Naive thymus-derived CD4-positive, alpha-beta T cell (primary cell): Measurements from ENCODE around the gene CPT1A. TPM values are rescaled to one million over a fixed set of nuclear protein-coding genes. Genes with fewer than 3 reads are reported as not detected.
A peak's percentile ranks its signal among the peaks of the same experiment; 100 is the strongest.

ENCODE experiments used
- ATAC-seq: fragments of 150-1000 bp; cut with Tn5 transposase; 2 replicates; pipeline ENCODE4 v1.10.0; 2021; ENCODE audit warnings: mild to moderate bottlenecking, moderate library complexity
- CTCF ChIA-PET: fragments of 350-600 bp; sonication (Branson Sonifier 250); formaldehyde crosslinking; loops from one replicate; lab custom pipeline; 2021; ENCODE audit warnings: antibody characterized with exemption; lab: Charles Lee
- POLR2A ChIA-PET: fragments of 350-600 bp; sonication (Branson Sonifier 250); formaldehyde crosslinking; loops from one replicate; lab custom pipeline; 2021; ENCODE audit warnings: antibody characterized with exemption, inconsistent platforms; lab: Charles Lee
- DNase-seq, 9 donors: peaks; one replicate each; pipeline versions ENCODE4 v3.0.0 to v3.0.0-alpha.2; 2020 to 2022; ENCODE audit warnings: mixed read lengths in 1 of 9
- H3K27ac ChIP-seq: one replicate; pipeline ENCODE4 v1.7.0; 2013; ENCODE audit warnings: mild to moderate bottlenecking, low read depth, low read length, moderate library complexity
- H3K27me3 ChIP-seq, 2 donors: one replicate each; pipeline ENCODE4 v1.7.0; 2013; ENCODE audit warnings: low read length in 2 of 2, mild to moderate bottlenecking in 2 of 2, moderate library complexity in 2 of 2; ENCODE audit not compliant: control insufficient read depth in 2 of 2, insufficient read depth in 2 of 2
- H3K36me3 ChIP-seq, 3 experiments: 1 replicate in 2 of 3; 2 replicates in 1 of 3; pipeline ENCODE4 v1.7.0; 2013; ENCODE audit warnings: low read length in 3 of 3, mild to moderate bottlenecking in 3 of 3, moderate library complexity in 1 of 3; ENCODE audit not compliant: insufficient read depth in 3 of 3, control insufficient read depth in 2 of 3
- H3K4me1 ChIP-seq, 2 donors: one replicate each; pipeline ENCODE4 v1.7.0; 2013; ENCODE audit warnings: low read length in 2 of 2, mild to moderate bottlenecking in 2 of 2, moderate library complexity in 1 of 2; ENCODE audit not compliant: control insufficient read depth in 2 of 2, insufficient read depth in 2 of 2
- H3K4me3 ChIP-seq: 2 replicates; pipeline ENCODE4 v1.7.0; 2013; ENCODE audit warnings: mild to moderate bottlenecking, low read length
- H3K9me3 ChIP-seq, 3 experiments: 1 replicate in 2 of 3; 2 replicates in 1 of 3; pipeline ENCODE4 v1.7.0; 2013; ENCODE audit warnings: low read length in 3 of 3; ENCODE audit not compliant: control insufficient read depth in 2 of 3
- H3K27ac Mint-ChIP-seq, 9 donors: one replicate each; pipeline ENCODE4 v1.8.0; 2020 to 2022; ENCODE audit warnings: mixed read lengths in 9 of 9, mild to moderate bottlenecking in 8 of 9, moderate library complexity in 5 of 9, inconsistent platforms in 2 of 9
- H3K27me3 Mint-ChIP-seq, 5 donors: one replicate each; pipeline ENCODE4 v1.8.0; 2021 to 2022; ENCODE audit warnings: mixed read lengths in 5 of 5, mild to moderate bottlenecking in 1 of 5
- H3K36me3 Mint-ChIP-seq, 5 donors: one replicate each; pipeline ENCODE4 v1.8.0; 2020 to 2022; ENCODE audit warnings: mixed read lengths in 5 of 5, mild to moderate bottlenecking in 3 of 5, inconsistent platforms in 1 of 5
- H3K4me1 Mint-ChIP-seq, 7 donors: one replicate each; pipeline ENCODE4 v1.8.0; 2020 to 2022; ENCODE audit warnings: mixed read lengths in 7 of 7, mild to moderate bottlenecking in 3 of 7, inconsistent platforms in 1 of 7
- H3K4me3 Mint-ChIP-seq, 10 donors: one replicate each; pipeline ENCODE4 v1.8.0; 2020 to 2022; ENCODE audit warnings: mild to moderate bottlenecking in 10 of 10, mixed read lengths in 10 of 10, moderate library complexity in 6 of 10, inconsistent platforms in 2 of 10
- H3K9me3 Mint-ChIP-seq, 11 donors: one replicate each; pipeline ENCODE4 v1.8.0; 2020 to 2022; ENCODE audit warnings: mixed read lengths in 11 of 11, mild to moderate bottlenecking in 4 of 11, inconsistent platforms in 1 of 11, moderate library complexity in 1 of 11
- intact Hi-C, 2 donors: fragments of 100-400 bp; cut with micrococcal nuclease; formaldehyde crosslinking; loops; one replicate each; pipeline ENCODE4 v1.15.1; 2023
- polyA plus RNA-seq, 2 donors: library from polyadenylated mRNA; unstranded; fragments of 300-500 nt; fragmentation: Illumina TruSeq; gene quantifications; one replicate each; pipeline ENCODE4 v1.2.3, GENCODE V29; 2021
- total RNA-seq, 6 experiments: library from RNA in 5 of 6; stranded (reverse) in 5 of 6; gene quantifications; 1 replicate in 5 of 6; 2 replicates in 1 of 6; pipeline ENCODE4 v1.2.3 and lab custom pipeline; 2021 to 2026

Gene CPT1A
- total and polyA plus RNA-seq, 7 experiments from 2014 or later: 2.3 to 52.7 (median 20.0) TPM

- Mint-ChIP-seq H3K27me3 (no peaks in the 10 kb centered on the region), H3K36me3 (peaks cover 0 to 11% (median 2%) of the 10 kb centered on the region in 5 donors), H3K27ac (no peak overlapping the region), H3K9me3 (peaks cover 0 to 2% (median 0%) of the 10 kb centered on the region in 11 donors), H3K4me3 (no peak overlapping the region), H3K4me1 (peaks cover 8 to 37% (median 27%) of the 10 kb centered on the region in 7 donors)
- ChIA-PET POLR2A (no interaction called here), CTCF (interaction anchor here (1.7 kb wide), 1 partner anchor 25 kb away, joined by 8 read pairs; no protein-coding TSS in a partner anchor)
- DNase-seq: no peak
- Histone ChIP-seq H3K27me3 (no peaks in the 10 kb centered on the region), H3K27ac (no peak overlapping the region), H3K36me3 (peaks cover 0 to 16% (median 4%) of the 10 kb centered on the region in 3 experiments), H3K9me3 (no peaks in the 10 kb centered on the region), H3K4me1 (peaks cover 16 to 18% of the 10 kb centered on the region in 2 donors), H3K4me3 (no peak overlapping the region)
- intact Hi-C loops: no loop called here
- no peak for ATAC-seq
Measured at GRCh38 chr11:68819362-68819761, 22.4 kb downstream of the CPT1A start.

- Histone ChIP-seq H3K4me1 (peaks cover 16 to 18% of the 10 kb centered on the region in 2 donors), H3K9me3 (no peaks in the 10 kb centered on the region), H3K36me3 (peaks cover 0 to 16% (median 4%) of the 10 kb centered on the region in 3 experiments), H3K27me3 (no peaks in the 10 kb centered on the region), H3K27ac (no peak overlapping the region), H3K4me3 (no peak overlapping the region)
- no peak for ATAC-seq
- Mint-ChIP-seq H3K36me3 (peaks cover 0 to 11% (median 2%) of the 10 kb centered on the region in 5 donors), H3K27ac (peak overlapping the region in 5 of 9 donors; percentile 24 to 78 (median 62)), H3K9me3 (peaks cover 0 to 2% (median 0%) of the 10 kb centered on the region in 11 donors), H3K27me3 (no peaks in the 10 kb centered on the region), H3K4me1 (peaks cover 8 to 37% (median 27%) of the 10 kb centered on the region in 7 donors), H3K4me3 (peak overlapping the region in 2 of 10 donors; percentile 34 to 57)
- intact Hi-C loops: no loop called here
- no peak for DNase-seq
- ChIA-PET CTCF (interaction anchor here (1.7 kb wide), 1 partner anchor 26 kb away, joined by 8 read pairs; no protein-coding TSS in a partner anchor), POLR2A (interaction anchor here (0.7 to 1.2 kb wide), 3 partner anchors 19 to 24 kb away, joined by 3 to 5 read pairs (median 5); partner anchors contain the start of gene CPT1A)
Measured at GRCh38 chr11:68818181-68818580, 23.5 kb downstream of the CPT1A start.

GRCh38 chr11:68817554-68817953 lies 24.2 kb downstream of the CPT1A start:
- POLR2A ChIA-PET: interaction anchor here (1.1 to 1.2 kb wide), 2 partner anchors 21 to 25 kb away, joined by 5 read pairs; partner anchors contain the start of gene CPT1A
- Mint-ChIP-seq H3K27ac (peak overlapping the region in 8 of 9 donors; percentile 27 to 85 (median 66)), H3K4me3 (peak overlapping the region in 5 of 10 donors; percentile 18 to 76 (median 57)), H3K4me1 (peaks cover 8 to 36% (median 27%) of the 10 kb centered on the region in 7 donors), H3K9me3 (peaks cover 0 to 2% (median 0%) of the 10 kb centered on the region in 11 donors), H3K36me3 (peaks cover 0 to 12% (median 2%) of the 10 kb centered on the region in 5 donors), H3K27me3 (no peaks in the 10 kb centered on the region)
- intact Hi-C loops: no loop called here
- ATAC-seq (no peak), DNase-seq (no peak)
- H3K27me3 ChIP-seq: no peaks in the 10 kb centered on the region
- peak overlapping the region; percentile 14 for H3K27ac ChIP-seq
- peaks cover 0 to 18% (median 4%) of the 10 kb centered on the region in 3 experiments for H3K36me3 ChIP-seq
- H3K4me1 ChIP-seq: peaks cover 16 to 18% of the 10 kb centered on the region in 2 donors
- H3K4me3 ChIP-seq: no peak overlapping the region
- no peaks in the 10 kb centered on the region for H3K9me3 ChIP-seq
- CTCF ChIA-PET: no interaction called here

DNA sequence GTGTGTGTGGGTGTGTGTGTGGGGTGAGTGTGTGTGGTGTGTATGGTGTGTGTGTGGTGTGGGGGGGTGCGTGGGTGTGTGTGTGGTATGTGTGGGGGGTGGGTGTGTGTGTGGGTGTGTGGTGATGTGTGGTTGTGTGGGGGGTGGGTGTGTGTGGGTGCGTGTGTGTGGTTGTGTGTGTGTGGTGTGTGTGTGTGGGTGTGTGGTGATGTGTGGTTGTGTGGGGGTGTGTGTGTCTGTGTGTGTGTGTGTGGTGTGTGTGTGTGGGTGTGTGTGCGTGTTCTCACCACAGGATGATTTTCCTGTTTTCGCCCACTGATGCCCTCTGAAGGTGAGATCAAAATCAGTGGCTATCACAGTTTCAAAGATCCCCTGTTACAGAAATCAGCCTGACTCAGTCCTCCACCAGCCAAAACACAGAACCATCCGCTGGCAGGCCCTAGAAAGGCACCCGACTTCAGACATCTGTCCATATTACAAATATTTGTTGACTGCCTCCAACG lies 24.7 kb downstream of the CPT1A start:
- Histone ChIP-seq H3K27me3 (no peaks in the 10 kb centered on the region), H3K27ac (peak overlapping the region; percentile 14), H3K4me3 (no peak overlapping the region), H3K9me3 (no peaks in the 10 kb centered on the region), H3K36me3 (peaks cover 0 to 24% (median 4%) of the 10 kb centered on the region in 3 experiments), H3K4me1 (peaks cover 16 to 18% of the 10 kb centered on the region in 2 donors)
- Mint-ChIP-seq H3K36me3 (peaks cover 0 to 12% (median 2%) of the 10 kb centered on the region in 5 donors), H3K4me1 (peaks cover 8 to 36% (median 27%) of the 10 kb centered on the region in 7 donors), H3K27ac (peak overlapping the region; percentile 10 to 85 (median 68)), H3K27me3 (no peaks in the 10 kb centered on the region), H3K4me3 (peak overlapping the region in 8 of 10 donors; percentile 17 to 76 (median 40)), H3K9me3 (peaks cover 0 to 2% (median 0%) of the 10 kb centered on the region in 11 donors)
- POLR2A ChIA-PET: interaction anchor here (1.1 to 1.2 kb wide), 2 partner anchors 21 to 25 kb away, joined by 5 read pairs; partner anchors contain the start of gene CPT1A
- ATAC-seq: peak; percentile 58
- peak in 1 of 9 donors; percentile 8 for DNase-seq
- intact Hi-C loops: no loop called here
- CTCF ChIA-PET: no interaction called here

- CTCF ChIA-PET: no interaction called here
Measured at GRCh38 chr11:68816251-68816776, 25.4 kb downstream of the CPT1A start.

GRCh38 chr11:68813773-68814172 lies 27.9 kb downstream of the CPT1A start:
- no peaks in the 10 kb centered on the region for H3K27me3 Mint-ChIP-seq
- Histone ChIP-seq H3K4me3 (no peak overlapping the region), H3K36me3 (peaks cover 0 to 41% (median 4%) of the 10 kb centered on the region in 3 experiments), H3K9me3 (no peaks in the 10 kb centered on the region), H3K27me3 (no peaks in the 10 kb centered on the region), H3K4me1 (peaks cover 16 to 18% of the 10 kb centered on the region in 2 donors), H3K27ac (no peak overlapping the region)
- peaks cover 8 to 31% (median 22%) of the 10 kb centered on the region in 7 donors for H3K4me1 Mint-ChIP-seq
- ChIA-PET CTCF (no interaction called here), POLR2A (no interaction called here)
- no peak overlapping the region for H3K4me3 Mint-ChIP-seq
- H3K36me3 Mint-ChIP-seq: peaks cover 0 to 22% (median 0%) of the 10 kb centered on the region in 5 donors
- peaks cover 0 to 2% (median 0%) of the 10 kb centered on the region in 11 donors for H3K9me3 Mint-ChIP-seq
- intact Hi-C loops: no loop called here
- H3K27ac Mint-ChIP-seq: no peak overlapping the region
- DNase-seq (no peak), ATAC-seq (no peak)

More at GRCh38 chr11:68816251-68816776, 25.4 kb downstream of the CPT1A start:
- intact Hi-C loops: no loop called here
- Histone ChIP-seq H3K36me3 (peaks cover 0 to 30% (median 4%) of the 10 kb centered on the region in 3 experiments), H3K9me3 (no peaks in the 10 kb centered on the region), H3K4me3 (no peak overlapping the region), H3K4me1 (peaks cover 16 to 18% of the 10 kb centered on the region in 2 donors), H3K27me3 (no peaks in the 10 kb centered on the region), H3K27ac (no peak overlapping the region)
- Mint-ChIP-seq H3K27ac (peak overlapping the region; percentile 25 to 81 (median 63)), H3K4me3 (peak overlapping the region in 2 of 10 donors; percentile 8 to 70), H3K27me3 (no peaks in the 10 kb centered on the region), H3K9me3 (peaks cover 0 to 2% (median 0%) of the 10 kb centered on the region in 11 donors), H3K4me1 (peaks cover 8 to 36% (median 27%) of the 10 kb centered on the region in 7 donors), H3K36me3 (peaks cover 0 to 12% (median 2%) of the 10 kb centered on the region in 5 donors)
- DNase-seq: no peak
- POLR2A ChIA-PET: no interaction called here
- ATAC-seq: no peak
